Mesendoderm (in vitro differentiated cells): Measurements from ENCODE around the gene MAZ.

Experiments used
- DNase-seq: peaks from one replicate; pipeline ENCODE4 v3.0.0; 2013
- H2AK5ac ChIP-seq: 2 replicates; pipeline ENCODE4 v1.6.1; 2013; ENCODE audit warnings: low read length, inconsistent platforms
- H2BK120ac ChIP-seq: 2 replicates; pipeline ENCODE4 v1.6.1; 2013; ENCODE audit warnings: low read depth, mild to moderate bottlenecking, low read length, moderate library complexity, mixed read lengths
- H2BK15ac ChIP-seq: replicated peaks from 2 replicates; pipeline ENCODE4 v1.6.1; 2013; ENCODE audit warnings: low read depth, mild to moderate bottlenecking, moderate library complexity
- H2BK5ac ChIP-seq: 2 replicates; pipeline ENCODE4 v1.6.1; 2013; ENCODE audit warnings: low read length, inconsistent platforms
- H3K18ac ChIP-seq: 2 replicates; pipeline ENCODE4 v1.6.1; 2013; ENCODE audit warnings: mild to moderate bottlenecking, low read length, mixed read lengths
- H3K23ac ChIP-seq: one replicate; pipeline ENCODE4 v1.6.1; 2013; ENCODE audit warnings: low read length
- H3K27ac ChIP-seq: 2 replicates; pipeline ENCODE4 v1.5.1; 2013; ENCODE audit warnings: low read depth, mild to moderate bottlenecking, inconsistent platforms, low read length, moderate library complexity
- H3K27me3 ChIP-seq: 2 replicates; pipeline ENCODE4 v1.6.1; 2013; ENCODE audit warnings: low read length, control low read depth, mild to moderate bottlenecking, inconsistent platforms; ENCODE audit not compliant: insufficient read depth, poor library complexity
- H3K36me3 ChIP-seq: 2 replicates; pipeline ENCODE4 v1.6.1; 2013; ENCODE audit warnings: low read length, inconsistent platforms; ENCODE audit not compliant: control insufficient read depth, insufficient read depth
- H3K4ac ChIP-seq: one replicate; pipeline ENCODE4 v1.6.1; 2013; ENCODE audit warnings: low read depth, mild to moderate bottlenecking, low read length, moderate library complexity
- H3K4me1 ChIP-seq: 2 replicates; pipeline ENCODE4 v1.6.1; 2013; ENCODE audit warnings: low read depth, low read length, inconsistent platforms; ENCODE audit not compliant: control insufficient read depth
- H3K4me2 ChIP-seq: 2 replicates; pipeline ENCODE4 v1.6.1; 2013; ENCODE audit warnings: low read length
- H3K4me3 ChIP-seq: 2 replicates; pipeline ENCODE4 v1.5.1; 2013; ENCODE audit warnings: mild to moderate bottlenecking, low read length
- H3K56ac ChIP-seq: one replicate; pipeline ENCODE4 v1.6.1; 2013; ENCODE audit warnings: low read length
- H3K79me1 ChIP-seq: 2 replicates; pipeline ENCODE4 v1.6.1; 2013; ENCODE audit warnings: low read length, inconsistent platforms
- H3K79me2 ChIP-seq: 2 replicates; pipeline ENCODE4 v1.6.1; 2013; ENCODE audit warnings: mild to moderate bottlenecking, low read length; ENCODE audit not compliant: control insufficient read depth, insufficient read depth
- H3K9ac ChIP-seq: 2 replicates; pipeline ENCODE4 v1.6.1; 2013; ENCODE audit warnings: low read length, inconsistent platforms
- H4K5ac ChIP-seq: one replicate; pipeline ENCODE4 v1.6.1; 2013; ENCODE audit warnings: low read length
- H4K8ac ChIP-seq: one replicate; pipeline ENCODE4 v1.6.1; 2013; ENCODE audit warnings: low read depth, mild to moderate bottlenecking, control low read depth, low read length, moderate library complexity
- WGBS: extraction: QIAGEN DNeasy Blood & Tissue Kit; methylation state at CpG from one replicate; pipeline ENCODE4 v1.1.7; 2013; ENCODE audit warnings: low lambda C conversion rate, missing lambda C conversion rate; ENCODE audit not compliant: insufficient coverage; ENCODE audit errors: extremely low coverage; 5-methylcytosine and 5-hydroxymethylcytosine counted together

Gene MAZ

DNA sequence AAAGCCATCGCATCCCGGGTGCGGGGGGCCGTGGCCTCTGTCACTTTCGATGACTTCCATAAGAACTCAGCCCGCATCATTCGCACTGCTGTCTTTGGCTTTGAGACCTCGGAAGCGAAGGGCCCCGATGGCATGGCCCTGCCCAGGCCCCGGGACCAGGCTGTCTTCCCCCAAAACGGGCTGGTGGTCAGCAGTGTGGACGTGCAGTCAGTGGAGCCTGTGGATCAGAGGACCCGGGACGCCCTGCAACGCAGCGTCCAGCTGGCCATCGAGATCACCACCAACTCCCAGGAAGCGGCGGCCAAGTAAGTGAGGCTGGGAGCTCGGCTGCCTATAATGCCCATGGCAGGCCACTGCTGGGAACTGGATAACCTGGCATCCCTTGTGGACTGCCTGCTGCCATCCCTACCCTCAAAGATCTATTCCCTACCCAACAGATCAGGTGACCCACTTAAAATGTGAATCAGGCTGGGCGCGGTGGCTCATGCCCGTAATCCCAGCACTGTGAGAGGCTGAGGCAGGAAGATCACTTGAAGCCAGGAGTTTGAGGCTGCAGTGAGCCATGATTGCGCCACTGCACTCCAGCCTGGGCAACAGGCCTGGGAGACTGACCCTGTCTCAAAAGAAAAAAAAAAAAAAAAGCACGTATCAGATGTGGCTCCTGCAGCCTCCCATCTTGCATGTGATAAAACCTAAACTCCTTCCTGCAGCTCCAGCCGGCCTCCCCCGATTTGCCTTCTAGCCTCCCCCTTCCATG is 38.4 kb downstream of the MAZ start:
- H3K23ac ChIP-seq, result no peak overlapping the region
- H3K36me3 ChIP-seq, result no peaks in the 10 kb centered on the region
- no peak for DNase-seq

DNA sequence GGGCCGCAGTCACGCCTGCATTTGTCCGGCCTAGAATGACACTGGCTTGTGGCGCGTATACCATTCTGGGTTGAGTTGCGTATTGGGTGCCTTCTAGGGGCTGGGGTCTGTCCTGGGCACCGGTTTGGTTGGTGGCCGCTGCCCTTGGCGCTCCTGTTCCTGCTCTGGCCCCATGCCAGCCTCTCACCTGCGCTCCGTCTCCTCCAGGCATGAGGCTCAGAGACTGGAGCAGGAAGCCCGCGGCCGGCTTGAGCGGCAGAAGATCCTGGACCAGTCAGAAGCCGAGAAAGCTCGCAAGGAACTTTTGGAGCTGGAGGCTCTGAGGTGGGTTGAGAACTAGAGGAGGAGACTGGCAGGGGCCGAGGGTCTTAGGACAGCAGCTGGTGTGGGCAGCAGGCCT is 39.3 kb downstream of the MAZ start:
- H2BK5ac ChIP-seq, result no peak overlapping the region
- no peak overlapping the region for H3K9ac ChIP-seq
- no peak overlapping the region for H3K4me2 ChIP-seq
- no CpG with 5 or more reads among the region's 18 CpGs for WGBS
- H2BK120ac ChIP-seq, result no peak overlapping the region
- H4K8ac ChIP-seq, result no peak overlapping the region
- no peaks in the 10 kb centered on the region for H3K79me1 ChIP-seq
- H3K56ac ChIP-seq, result no peak overlapping the region
- H3K4me3 ChIP-seq, result no peak overlapping the region
- H4K5ac ChIP-seq, result no peak overlapping the region
- no peaks in the 10 kb centered on the region for H3K27me3 ChIP-seq
- H3K23ac ChIP-seq, result no peak overlapping the region
- H3K4ac ChIP-seq, result no peak overlapping the region
- H3K36me3 ChIP-seq, result no peaks in the 10 kb centered on the region
- no peak overlapping the region for H3K27ac ChIP-seq
- no peaks in the 10 kb centered on the region for H3K79me2 ChIP-seq
- no peak for DNase-seq
- H2AK5ac ChIP-seq, result no peak overlapping the region
- no peak overlapping the region for H2BK15ac ChIP-seq
- H3K4me1 ChIP-seq, result peaks cover 3% of the 10 kb centered on the region
- no peak overlapping the region for H3K18ac ChIP-seq

More for the DNA sequence above, 38.4 kb downstream of the MAZ start:
- peaks cover 3% of the 10 kb centered on the region for H3K4me1 ChIP-seq
- no peak overlapping the region for H2AK5ac ChIP-seq
- no peak overlapping the region for H2BK15ac ChIP-seq
- H3K9ac ChIP-seq, result no peak overlapping the region
- no CpG with 5 or more reads among the region's 28 CpGs for WGBS
- no peak overlapping the region for H2BK120ac ChIP-seq
- H3K56ac ChIP-seq, result no peak overlapping the region
- no peak overlapping the region for H4K8ac ChIP-seq
- no peaks in the 10 kb centered on the region for H3K27me3 ChIP-seq
- no peak overlapping the region for H3K4me3 ChIP-seq
- H3K4me2 ChIP-seq, result no peak overlapping the region
- no peaks in the 10 kb centered on the region for H3K79me2 ChIP-seq
- H4K5ac ChIP-seq, result no peak overlapping the region
- no peak overlapping the region for H3K27ac ChIP-seq
- no peak overlapping the region for H3K18ac ChIP-seq
- no peak overlapping the region for H2BK5ac ChIP-seq
- H3K79me1 ChIP-seq, result no peaks in the 10 kb centered on the region
- H3K4ac ChIP-seq, result no peak overlapping the region

DNA sequence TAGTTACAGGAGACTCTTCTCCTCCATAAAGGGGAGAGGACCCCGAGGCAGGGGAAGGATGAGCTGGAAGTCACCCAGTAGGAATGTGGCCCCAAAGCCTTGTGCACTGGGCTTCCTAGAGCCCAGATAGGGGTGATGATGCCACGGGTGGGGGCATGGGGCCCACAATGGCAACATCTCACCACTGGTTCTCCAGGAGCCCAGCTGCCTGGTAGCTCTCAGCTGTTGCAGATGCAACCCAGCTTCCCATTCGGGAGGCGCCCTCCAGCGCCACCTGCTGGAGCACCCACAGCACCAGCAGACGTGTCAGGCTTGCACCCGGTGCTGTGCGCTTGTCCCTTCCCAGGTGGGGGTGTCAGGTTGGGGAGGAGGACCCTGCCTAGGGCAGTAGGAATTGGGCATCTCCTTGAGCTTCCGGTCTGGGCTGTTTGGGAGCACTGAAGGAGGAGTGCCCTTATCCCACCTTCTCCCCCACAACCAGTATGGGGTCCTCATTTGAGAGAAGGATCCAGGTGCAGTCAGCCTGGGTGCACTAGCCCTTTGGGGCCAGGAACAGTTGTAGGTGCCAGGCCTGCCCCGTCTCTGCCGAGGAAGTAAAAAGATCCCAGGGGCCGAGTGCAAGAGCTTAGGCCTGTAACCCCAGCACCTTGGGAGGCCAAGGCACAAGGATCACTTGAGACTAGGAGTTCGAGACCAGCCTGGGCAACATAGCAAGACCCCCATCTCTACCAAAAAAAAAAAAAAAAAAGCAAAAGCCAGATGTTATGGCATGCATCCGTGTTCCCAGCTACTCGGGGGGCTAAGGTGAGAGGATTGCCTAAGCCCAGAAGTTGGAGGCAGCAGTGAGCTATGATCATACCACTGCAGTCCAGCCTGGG is 42.3 kb downstream of the MAZ start:
- no peak overlapping the region for H3K18ac ChIP-seq
- peaks cover 3% of the 10 kb centered on the region for H3K4me1 ChIP-seq
- H3K56ac ChIP-seq, result no peak overlapping the region
- H3K23ac ChIP-seq, result no peak overlapping the region
- peak; percentile 62 for DNase-seq
- no peaks in the 10 kb centered on the region for H3K79me2 ChIP-seq
- no peak overlapping the region for H2BK15ac ChIP-seq
- H4K5ac ChIP-seq, result no peak overlapping the region
- no peak overlapping the region for H3K4me2 ChIP-seq
- no peak overlapping the region for H3K27ac ChIP-seq
- no peak overlapping the region for H4K8ac ChIP-seq
- H3K79me1 ChIP-seq, result no peaks in the 10 kb centered on the region
- H2BK5ac ChIP-seq, result no peak overlapping the region
- no peaks in the 10 kb centered on the region for H3K27me3 ChIP-seq
- no peak overlapping the region for H2BK120ac ChIP-seq
- H3K4ac ChIP-seq, result no peak overlapping the region
- H3K9ac ChIP-seq, result no peak overlapping the region
- no CpG with 5 or more reads among the region's 15 CpGs for WGBS
- no peaks in the 10 kb centered on the region for H3K36me3 ChIP-seq
- no peak overlapping the region for H3K4me3 ChIP-seq
- no peak overlapping the region for H2AK5ac ChIP-seq

GRCh38 chr16:29849505-29849904 is 43.2 kb downstream of the MAZ start:
- H3K23ac ChIP-seq, result no peak overlapping the region
- H3K4me3 ChIP-seq, result no peak overlapping the region
- H4K5ac ChIP-seq, result no peak overlapping the region
- no peaks in the 10 kb centered on the region for H3K79me1 ChIP-seq
- peaks cover 3% of the 10 kb centered on the region for H3K4me1 ChIP-seq
- no peak overlapping the region for H2AK5ac ChIP-seq
- H3K36me3 ChIP-seq, result no peaks in the 10 kb centered on the region
- H2BK5ac ChIP-seq, result no peak overlapping the region
- no peak overlapping the region for H4K8ac ChIP-seq
- H2BK15ac ChIP-seq, result no peak overlapping the region
- no CpG with 5 or more reads among the region's 5 CpGs for WGBS
- H3K4ac ChIP-seq, result no peak overlapping the region
- H3K79me2 ChIP-seq, result no peaks in the 10 kb centered on the region
- H3K18ac ChIP-seq, result no peak overlapping the region
- H3K56ac ChIP-seq, result peak overlapping the region; percentile 72
- no peak overlapping the region for H3K27ac ChIP-seq
- peak overlapping the region; percentile 31 for H3K9ac ChIP-seq
- no peak overlapping the region for H3K4me2 ChIP-seq
- DNase-seq, result peak; percentile 88
- H2BK120ac ChIP-seq, result no peak overlapping the region
- no peaks in the 10 kb centered on the region for H3K27me3 ChIP-seq

- no peak for DNase-seq
- H3K4ac ChIP-seq, result no peak overlapping the region
- H4K8ac ChIP-seq, result no peak overlapping the region
- H4K5ac ChIP-seq, result no peak overlapping the region
- WGBS, result no CpG with 5 or more reads among the region's 3 CpGs
- H3K4me1 ChIP-seq, result peaks cover 3% of the 10 kb centered on the region
- H3K79me2 ChIP-seq, result no peaks in the 10 kb centered on the region
- no peak overlapping the region for H2BK5ac ChIP-seq
- H2BK120ac ChIP-seq, result no peak overlapping the region
- H3K18ac ChIP-seq, result no peak overlapping the region
- no peak overlapping the region for H3K27ac ChIP-seq
- H3K9ac ChIP-seq, result no peak overlapping the region
- no peak overlapping the region for H2AK5ac ChIP-seq
- no peak overlapping the region for H3K4me3 ChIP-seq
- no peak overlapping the region for H2BK15ac ChIP-seq
- no peaks in the 10 kb centered on the region for H3K79me1 ChIP-seq
- H3K27me3 ChIP-seq, result no peaks in the 10 kb centered on the region
- H3K4me2 ChIP-seq, result no peak overlapping the region
- no peaks in the 10 kb centered on the region for H3K36me3 ChIP-seq
- H3K23ac ChIP-seq, result no peak overlapping the region
- no peak overlapping the region for H3K56ac ChIP-seq
Measured at GRCh38 chr16:29850998-29851397, 44.7 kb downstream of the MAZ start.
